ENCODE data around the gene KRT4.
"Not testable (repeated sequence)": the region's sequence is repeated elsewhere in the genome, so short reads cannot be mapped to it uniquely, and the experiment has no call there.

The KRT4 gene

DNA sequence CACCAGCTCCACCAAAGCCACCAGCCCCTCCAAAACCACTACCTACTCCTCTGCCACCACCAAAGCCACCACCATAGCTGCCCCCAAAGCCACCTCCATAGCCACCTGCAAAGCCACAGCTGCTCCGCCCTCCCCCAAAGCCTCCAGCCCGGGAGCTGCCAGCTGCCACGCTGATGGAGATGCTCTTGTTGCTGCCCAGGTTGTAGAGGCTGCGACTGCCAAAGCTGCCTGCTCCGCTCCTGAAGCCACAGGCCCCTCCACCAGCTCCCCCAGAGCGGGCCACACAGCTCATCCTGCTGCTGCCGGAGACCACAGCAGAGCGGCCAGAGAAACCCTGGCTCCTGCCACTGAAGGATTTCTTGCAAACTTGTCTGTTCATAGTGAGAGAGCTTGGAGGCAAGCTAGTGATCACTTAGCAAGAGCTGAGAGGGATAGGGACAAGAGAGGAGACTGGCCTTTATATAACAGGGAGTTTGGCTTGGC, 37.0 kb downstream of the KRT4 start, which contains the start of gene KRT76:
TSS of gene KRT76 (minus strand) at position 433 of the 483 bp plus-strand sequence. CDS start at position 379, 54 bp downstream.
- FAIRE-seq = no peak

GRCh38 chr12:52776435-52776834, 37.5 kb downstream of the KRT4 start:
- FAIRE-seq = no peak

More for the DNA sequence above, 37.0 kb downstream of the KRT4 start, which contains the start of gene KRT76:
- no peak for DNase-seq (ENCODE audit: insufficient read length, low spot score)

GRCh38 chr12:52774629-52775250, 39.2 kb downstream of the KRT4 start:
- DNase-seq (ENCODE audit: insufficient read length, low spot score) = no peak
- no peak for FAIRE-seq

More at GRCh38 chr12:52776435-52776834, 37.5 kb downstream of the KRT4 start:
- no peak for DNase-seq (ENCODE audit: insufficient read length, low spot score)

- no peak for DNase-seq (ENCODE audit: insufficient read length, low spot score)
- no peak for FAIRE-seq
These were observed 41.1 kb downstream of the KRT4 start for GRCh38 chr12:52772772-52773171.

GRCh38 chr12:52772188-52772587, 41.7 kb downstream of the KRT4 start:
- FAIRE-seq = no peak
- DNase-seq (ENCODE audit: insufficient read length, low spot score) = no peak

- DNase-seq (ENCODE audit: insufficient read length, low spot score) (no peak), FAIRE-seq (no peak)
These were observed 42.4 kb downstream of the KRT4 start for GRCh38 chr12:52771505-52771904.

GRCh38 chr12:52771088-52771487, 42.8 kb downstream of the KRT4 start:
- FAIRE-seq = no peak
- no peak for DNase-seq (ENCODE audit: insufficient read length, low spot score)

DNA sequence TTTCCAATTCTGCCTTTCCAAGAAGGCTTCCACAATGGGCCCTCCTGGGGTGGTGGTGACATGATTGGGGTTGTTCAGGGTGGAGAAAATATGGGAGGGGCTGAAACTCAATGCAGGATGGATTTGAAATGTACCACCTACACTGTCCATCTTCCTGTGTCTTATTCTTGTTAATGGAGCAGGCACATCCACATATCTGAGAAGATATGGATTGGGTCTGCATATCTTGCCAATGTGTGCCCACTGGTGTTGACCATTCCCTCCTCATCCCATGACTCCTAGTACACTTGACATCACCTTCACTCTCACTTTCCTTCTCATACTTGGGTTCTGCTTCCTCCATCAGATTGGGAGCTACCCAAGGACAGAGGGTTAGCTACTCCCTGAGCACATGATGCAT, 44.0 kb downstream of the KRT4 start:
- no peak for DNase-seq (ENCODE audit: insufficient read length, low spot score)
- no peak for FAIRE-seq

GRCh38 chr12:52769354-52769753, 44.6 kb downstream of the KRT4 start:
- FAIRE-seq (no peak), DNase-seq (ENCODE audit: insufficient read length, low spot score) (no peak)

DNA sequence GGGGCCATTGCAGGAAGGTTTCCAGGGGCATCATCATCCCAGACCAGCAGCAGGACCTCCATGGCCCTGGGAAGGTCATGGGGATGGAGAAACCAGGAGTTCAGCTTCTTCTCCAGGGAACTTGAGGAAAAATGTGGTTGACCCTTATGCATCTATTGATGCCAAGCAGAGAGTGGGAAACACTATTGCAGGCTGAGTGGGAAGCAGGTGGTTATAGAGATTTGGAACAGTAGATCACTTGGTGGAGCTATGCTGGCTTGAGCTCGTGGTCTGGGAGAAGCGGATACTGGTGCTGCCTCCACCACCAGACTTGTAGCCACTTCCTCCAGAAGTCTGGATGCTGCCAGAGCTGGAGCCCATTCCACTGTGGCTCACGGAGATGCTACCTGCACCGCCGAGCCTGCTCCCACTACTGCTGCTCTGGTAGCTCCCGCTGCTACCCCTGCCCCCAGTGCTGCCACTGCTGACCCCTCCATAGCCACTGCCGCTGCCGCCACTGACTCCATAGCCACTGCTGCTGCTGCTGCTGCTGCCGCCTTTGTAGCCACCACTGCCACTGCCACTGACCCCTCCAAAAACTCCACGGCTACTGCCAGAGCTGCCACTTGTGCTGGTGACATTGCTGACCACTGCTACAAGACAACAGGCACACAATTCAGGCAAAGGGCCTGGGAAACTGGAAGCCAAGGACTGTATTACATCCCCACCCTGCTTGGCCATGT, 45.3 kb downstream of the KRT4 start:
- no peak for FAIRE-seq
- DNase-seq (ENCODE audit: insufficient read length, low spot score) = no peak

GRCh38 chr12:52767427-52767826, 46.5 kb downstream of the KRT4 start:
- DNase-seq (ENCODE audit: insufficient read length, low spot score) = no peak
- FAIRE-seq = no peak

DNA sequence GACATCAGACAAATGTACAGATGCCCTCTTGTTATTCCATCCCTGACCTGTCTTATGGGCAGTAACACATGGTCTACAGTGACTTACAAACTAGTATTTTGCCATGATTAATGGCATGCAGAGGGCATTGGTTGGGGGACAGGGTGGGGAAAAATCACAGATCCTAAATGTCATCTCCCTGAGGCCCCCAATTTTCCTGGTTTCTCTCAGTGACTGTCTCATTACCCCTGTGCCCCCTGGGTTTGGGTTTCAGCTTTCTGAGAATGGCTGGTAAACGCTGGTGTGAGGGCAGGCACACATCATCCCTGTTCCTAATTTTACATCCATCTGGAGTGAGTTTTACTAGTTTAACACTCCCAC, 46.9 kb downstream of the KRT4 start:
- FAIRE-seq = no peak

DNA sequence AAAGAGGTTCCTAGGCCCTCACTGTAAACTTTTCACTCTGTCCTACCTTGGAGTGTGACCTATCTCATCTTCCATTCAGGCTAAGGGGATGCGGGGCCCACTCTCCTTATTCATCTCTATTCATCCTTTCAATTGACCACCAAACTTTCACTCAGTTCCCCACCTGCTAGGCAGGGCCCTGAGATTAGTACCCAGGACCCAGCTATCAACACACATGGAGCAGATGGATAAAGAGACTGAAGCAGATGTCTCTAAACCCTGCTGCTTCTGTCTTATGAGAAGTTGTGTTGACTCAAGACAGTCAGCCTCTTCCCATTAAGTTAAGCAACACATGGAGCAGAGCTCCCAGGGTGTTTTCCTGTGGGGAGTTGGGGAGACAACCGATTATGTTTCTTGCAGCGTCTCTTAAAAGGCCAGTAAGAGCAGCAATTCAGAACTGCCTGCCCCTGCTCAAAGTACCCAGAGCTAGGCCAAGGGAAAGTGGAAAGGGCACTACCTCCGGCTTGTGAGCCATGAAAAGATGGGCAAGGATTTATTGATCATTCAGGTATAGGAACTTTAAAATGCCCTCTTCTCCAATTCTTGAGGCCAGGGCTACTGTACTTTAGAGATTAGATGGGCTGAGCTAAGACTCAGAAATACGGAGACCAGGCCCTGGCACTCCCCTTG, 47.4 kb downstream of the KRT4 start:
- no peak for DNase-seq (ENCODE audit: insufficient read length, low spot score)
- FAIRE-seq = no peak

More for the DNA sequence above, 46.9 kb downstream of the KRT4 start:
- DNase-seq (ENCODE audit: insufficient read length, low spot score) = no peak

- DNase-seq (ENCODE audit: insufficient read length, low spot score) = no peak
- FAIRE-seq = no peak
These were observed 48.2 kb downstream of the KRT4 start for GRCh38 chr12:52765702-52766101.

GRCh38 chr12:52763991-52764390, 49.9 kb downstream of the KRT4 start:
- DNase-seq (ENCODE audit: insufficient read length, low spot score) = no peak
- no peak for FAIRE-seq

DNA sequence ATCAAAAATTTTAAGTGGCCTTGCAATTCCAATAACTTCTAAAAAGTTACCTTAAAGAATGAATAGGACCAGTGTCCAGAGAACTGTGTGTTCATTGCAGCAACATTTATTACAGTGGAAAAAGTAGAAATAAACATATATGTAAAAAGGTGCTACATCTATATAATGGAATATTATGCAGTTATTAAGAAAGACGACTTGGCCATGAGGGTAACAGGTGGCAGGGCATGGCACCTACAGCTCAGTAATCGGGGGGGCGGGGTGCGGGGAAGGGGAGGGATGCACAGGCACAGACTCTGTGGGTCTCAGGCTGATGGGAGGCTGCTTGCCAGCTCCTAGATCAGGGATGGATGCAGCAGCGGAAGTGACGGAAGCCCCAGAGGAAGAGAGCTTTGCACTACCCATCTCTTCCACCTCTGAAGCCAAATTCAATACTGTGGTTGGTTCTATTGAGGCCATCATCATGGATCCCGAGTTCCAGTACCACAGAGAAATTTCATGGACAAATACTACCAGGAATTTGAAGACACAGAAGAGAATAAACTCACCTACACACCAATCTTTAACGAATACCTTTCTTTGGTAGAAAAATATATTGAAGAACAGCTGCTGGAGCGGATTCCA, 50.8 kb downstream of the KRT4 start:
- DNase-seq (ENCODE audit: insufficient read length, low spot score) = no peak
- no peak for FAIRE-seq

DNA sequence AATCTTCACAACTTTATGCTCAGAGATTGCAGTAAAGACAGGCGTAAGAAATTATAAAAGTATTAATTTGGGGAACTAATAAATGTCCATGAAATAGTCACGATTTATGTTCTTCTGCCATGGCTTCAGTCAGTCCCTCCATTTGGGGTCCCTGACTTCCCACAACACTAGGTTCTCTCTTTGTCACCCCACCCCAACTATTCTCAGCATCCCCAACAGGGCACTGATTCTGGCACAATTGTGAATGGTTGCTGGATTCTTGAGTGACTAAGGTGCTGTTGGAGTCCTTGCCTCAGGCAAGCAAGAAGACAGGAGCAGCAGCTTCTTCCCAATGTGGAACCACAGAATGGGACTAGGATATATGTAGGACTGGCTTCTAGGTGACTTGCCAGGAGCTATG, 52.1 kb downstream of the KRT4 start:
- DNase-seq (ENCODE audit: insufficient read length, low spot score) (no peak), FAIRE-seq (no peak)

GRCh38 chr12:52761218-52761617, 52.7 kb downstream of the KRT4 start:
- not testable (repeated sequence) for DNase-seq (ENCODE audit: insufficient read length, low spot score); FAIRE-seq

- no peak for DNase-seq (ENCODE audit: insufficient read length, low spot score)
- FAIRE-seq = no peak
These were observed 53.3 kb downstream of the KRT4 start for GRCh38 chr12:52760623-52761022.

DNA sequence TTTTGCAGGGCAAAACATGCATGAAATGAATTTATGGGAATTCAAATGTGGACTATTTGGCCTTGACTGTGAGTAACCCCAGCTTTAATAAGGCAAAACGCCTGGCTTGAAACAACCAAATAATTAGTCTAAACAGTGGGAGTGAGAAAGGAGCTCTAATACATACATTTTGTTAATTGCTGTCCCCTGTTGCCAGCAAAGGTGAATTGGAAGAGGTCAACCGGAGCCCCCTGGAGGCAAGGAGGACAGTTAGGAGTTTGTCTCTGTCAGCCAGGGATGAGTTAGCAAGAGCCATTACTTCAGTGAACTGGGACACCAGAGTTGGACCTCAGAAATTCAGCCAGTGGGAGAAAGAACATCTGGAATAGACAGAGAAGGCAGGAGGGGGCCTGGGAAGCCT, 54.2 kb downstream of the KRT4 start:
- DNase-seq (ENCODE audit: insufficient read length, low spot score) (no peak), FAIRE-seq (no peak)

DNA sequence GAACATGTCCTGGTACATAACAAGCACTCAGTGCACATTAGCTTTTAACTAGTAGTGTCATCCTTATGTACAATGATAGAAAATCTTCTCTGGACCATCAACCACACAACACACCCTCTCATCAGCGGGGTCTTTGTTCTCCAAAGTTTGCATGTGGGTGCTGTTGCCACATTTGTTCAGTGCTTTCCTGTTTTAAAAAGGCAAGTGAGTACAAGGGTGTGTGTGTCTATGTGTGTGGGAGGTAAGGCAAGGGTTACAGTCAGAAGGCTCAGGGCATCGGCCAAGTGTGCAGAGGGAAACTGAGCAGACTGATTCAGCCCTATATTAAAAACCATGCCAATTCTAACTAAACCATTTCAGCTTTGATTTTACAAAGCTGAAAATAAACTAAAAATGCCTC, 54.7 kb downstream of the KRT4 start:
- DNase-seq (ENCODE audit: insufficient read length, low spot score) (no peak), FAIRE-seq (no peak)

Data from HTR-8/SVneo (cell line).